Right lobe of liver (tissue), 4 donors: Measurements from ENCODE around the gene RIMBP2.

ENCODE experiments used
- POLR2A ChIP-seq: fragments of 450-650 bp; IDR thresholded peaks from one replicate; pipeline ENCODE4 v1.6.1; 2017; ENCODE audit warnings: antibody characterized with exemption, mild to moderate bottlenecking
- TF ChIP-seq, protein P1 (sequence below), 4 donors: fragments of 200-600 bp in 3 of 4; fragments of 450-650 bp in 1 of 4; IDR thresholded peaks; one replicate each; pipeline versions ENCODE4 v1.5.1 to v1.8.0; 2016 to 2022; ENCODE audit warnings: antibody characterized with exemption in 4 of 4, mild to moderate bottlenecking in 2 of 4
- donor health status: DM: no; HTN: no; CAD: no.
- donor health status: DM: no; HTN: no; CAD: no.
- donor health status: DM: no; HTN: yes; CAD: no.

DNA sequence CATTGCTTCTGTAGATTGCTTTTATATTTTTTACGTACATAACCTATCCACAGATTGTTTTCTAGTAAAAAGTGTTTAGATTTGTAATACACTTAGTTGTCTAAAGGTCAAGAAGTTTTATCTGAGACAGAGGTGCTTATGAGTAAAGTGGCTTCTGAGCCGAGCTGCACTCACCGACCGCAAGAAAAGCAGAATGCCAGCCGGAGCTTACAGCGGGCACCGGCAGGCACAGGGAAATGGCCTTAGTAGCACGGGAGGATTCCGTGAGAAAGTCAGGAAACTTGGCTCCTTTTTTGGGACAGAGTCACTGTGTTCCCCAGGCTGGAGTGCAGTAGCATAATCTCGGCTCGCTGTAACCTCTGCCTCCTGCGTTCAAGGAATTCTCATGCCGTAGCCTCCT lies 348.6 kb downstream of the RIMBP2 start:
- TF ChIP-seq, protein P1, sequence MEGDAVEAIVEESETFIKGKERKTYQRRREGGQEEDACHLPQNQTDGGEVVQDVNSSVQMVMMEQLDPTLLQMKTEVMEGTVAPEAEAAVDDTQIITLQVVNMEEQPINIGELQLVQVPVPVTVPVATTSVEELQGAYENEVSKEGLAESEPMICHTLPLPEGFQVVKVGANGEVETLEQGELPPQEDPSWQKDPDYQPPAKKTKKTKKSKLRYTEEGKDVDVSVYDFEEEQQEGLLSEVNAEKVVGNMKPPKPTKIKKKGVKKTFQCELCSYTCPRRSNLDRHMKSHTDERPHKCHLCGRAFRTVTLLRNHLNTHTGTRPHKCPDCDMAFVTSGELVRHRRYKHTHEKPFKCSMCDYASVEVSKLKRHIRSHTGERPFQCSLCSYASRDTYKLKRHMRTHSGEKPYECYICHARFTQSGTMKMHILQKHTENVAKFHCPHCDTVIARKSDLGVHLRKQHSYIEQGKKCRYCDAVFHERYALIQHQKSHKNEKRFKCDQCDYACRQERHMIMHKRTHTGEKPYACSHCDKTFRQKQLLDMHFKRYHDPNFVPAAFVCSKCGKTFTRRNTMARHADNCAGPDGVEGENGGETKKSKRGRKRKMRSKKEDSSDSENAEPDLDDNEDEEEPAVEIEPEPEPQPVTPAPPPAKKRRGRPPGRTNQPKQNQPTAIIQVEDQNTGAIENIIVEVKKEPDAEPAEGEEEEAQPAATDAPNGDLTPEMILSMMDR (IDR thresholded peaks at IDR 0.05), result no peak
- TF ChIP-seq POLR2A, result no peak
